Ammon's horn (tissue), 1 donor: ENCODE results near the gene PRDM8.
"Not testable (repeated sequence)": the region's sequence is repeated elsewhere in the genome, so short reads cannot be mapped to it uniquely, and the experiment has no call there.

Experiments
- DNase-seq: peaks from one replicate; pipeline ENCODE4 v3.0.0-alpha.2; 2016; ENCODE audit warnings: low spot score

PRDM8 gene

DNA sequence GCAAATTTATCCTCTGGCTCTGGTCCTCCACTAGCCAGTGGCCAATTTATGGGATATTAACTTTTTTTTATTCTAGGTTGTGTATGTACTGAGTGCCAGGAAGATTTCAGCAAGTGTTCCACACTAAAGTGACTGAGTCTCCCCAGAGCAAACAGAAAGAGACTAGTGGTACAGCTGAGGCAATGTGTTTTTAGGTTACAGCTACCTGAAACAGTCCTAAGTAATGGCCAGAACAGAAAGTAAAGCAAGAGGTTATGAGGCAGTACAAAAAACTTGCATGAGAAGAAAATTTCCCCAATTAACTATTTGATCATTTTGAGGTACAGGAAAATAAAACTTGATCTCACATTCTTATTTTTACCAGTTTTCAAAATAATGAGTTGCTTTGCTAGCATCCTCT, 31.2 kb downstream of the PRDM8 start:
- no peak for DNase-seq

DNA sequence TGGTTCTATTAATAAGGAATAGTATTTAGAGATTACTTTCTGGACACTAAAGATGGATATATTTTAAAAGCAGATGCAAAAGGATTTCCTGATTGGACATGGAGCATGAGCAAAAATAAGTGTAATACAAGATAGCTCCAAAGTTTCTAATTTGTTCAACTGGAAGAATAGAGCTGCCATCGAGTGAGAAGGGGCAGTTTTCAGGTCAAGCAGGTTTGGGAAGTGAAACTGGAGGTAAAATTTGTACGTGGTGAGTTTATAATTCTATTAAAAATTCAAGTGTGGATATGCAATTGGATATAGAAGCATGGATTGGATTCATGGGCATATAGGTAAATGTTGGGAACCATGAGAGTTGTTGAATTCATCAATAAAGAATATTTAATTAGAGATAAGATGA, 31.8 kb downstream of the PRDM8 start:
- DNase-seq, result no peak

DNA sequence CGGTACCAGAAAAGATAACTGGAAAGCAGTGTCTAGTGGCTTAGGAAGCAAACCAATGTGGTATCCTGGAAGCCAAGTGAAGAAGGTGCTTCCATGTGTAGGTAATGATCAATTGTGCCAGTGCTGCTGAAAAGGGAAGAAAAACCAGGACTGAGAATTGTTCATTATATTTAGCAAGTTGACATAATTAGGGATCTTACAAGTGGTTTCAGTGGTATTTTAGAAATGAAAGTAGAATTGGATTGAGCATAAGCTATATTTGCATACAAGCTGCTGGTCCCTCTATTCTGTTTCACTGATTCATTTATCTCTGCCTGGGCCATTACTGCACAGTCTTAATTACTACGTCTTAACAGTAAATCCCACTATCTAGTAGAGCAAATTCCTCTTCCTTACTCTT, 32.3 kb downstream of the PRDM8 start:
- no peak for DNase-seq

DNA sequence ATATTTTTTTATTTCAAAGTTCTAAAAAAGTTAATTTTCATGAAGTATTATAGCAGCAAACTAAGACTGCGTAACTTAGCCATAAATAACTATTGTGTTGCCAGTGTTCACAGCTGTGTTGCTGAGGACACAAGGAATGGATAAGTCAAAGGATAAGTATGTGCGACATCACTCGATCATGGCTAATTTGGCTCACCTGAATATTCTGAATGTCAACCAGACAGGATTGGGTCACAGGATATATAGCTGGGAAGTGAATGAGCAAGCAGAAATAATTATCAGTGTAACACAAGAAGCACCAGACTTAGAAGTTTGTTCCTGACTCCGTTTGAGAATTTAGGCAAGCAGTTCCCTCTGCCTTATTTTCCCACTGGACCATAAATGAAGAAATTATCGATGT, 33.9 kb downstream of the PRDM8 start:
- no peak for DNase-seq

DNA sequence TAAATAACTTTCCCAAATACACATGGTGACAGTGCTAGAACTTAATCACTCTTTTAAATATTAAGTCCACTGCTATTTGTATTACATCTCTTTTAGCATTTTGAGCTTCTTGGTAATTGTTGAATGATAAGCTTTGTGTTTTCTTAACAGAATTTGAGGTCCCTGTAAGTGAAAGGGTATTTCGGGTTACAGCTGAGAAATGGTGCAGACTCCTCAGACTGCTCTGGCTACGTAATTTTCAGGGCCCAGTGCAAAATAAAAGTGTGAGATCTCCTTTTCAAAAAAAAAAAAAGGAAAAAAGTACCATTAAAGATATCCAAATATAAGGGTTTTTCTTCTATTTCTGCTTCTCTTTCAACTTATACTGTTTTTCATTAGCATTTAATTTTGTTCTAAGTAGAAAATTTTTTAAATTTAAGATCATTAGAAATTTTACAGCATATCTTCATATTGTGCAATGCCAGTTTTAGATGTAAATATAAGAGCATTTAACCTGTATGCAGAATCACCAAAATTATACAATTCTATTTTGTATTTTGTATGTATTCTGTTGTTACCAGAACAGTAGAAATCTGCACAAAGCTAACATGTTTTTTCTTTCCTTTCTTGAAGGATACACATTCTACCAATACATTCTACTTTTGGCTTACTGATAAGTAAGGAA, 35.5 kb downstream of the PRDM8 start:
- no peak for DNase-seq

DNA sequence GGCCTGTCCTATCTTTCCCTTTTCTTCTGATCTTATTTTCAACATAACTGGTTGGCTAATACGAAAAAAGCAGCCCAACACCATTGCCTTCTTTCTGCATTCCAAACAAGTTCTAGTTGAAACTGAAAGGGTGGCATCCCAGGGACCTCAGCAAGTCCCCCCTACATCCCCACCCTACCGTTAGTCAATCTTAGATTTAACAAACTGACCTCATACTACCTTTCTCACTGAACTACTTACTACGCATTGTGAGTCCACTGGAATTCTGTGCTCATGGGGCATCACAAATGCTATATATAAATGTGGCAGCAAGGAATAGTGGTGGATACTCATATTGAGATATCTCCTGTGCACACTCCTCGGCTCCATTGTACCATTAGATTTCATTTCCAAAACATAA, 36.1 kb downstream of the PRDM8 start:
- no peak for DNase-seq

DNA sequence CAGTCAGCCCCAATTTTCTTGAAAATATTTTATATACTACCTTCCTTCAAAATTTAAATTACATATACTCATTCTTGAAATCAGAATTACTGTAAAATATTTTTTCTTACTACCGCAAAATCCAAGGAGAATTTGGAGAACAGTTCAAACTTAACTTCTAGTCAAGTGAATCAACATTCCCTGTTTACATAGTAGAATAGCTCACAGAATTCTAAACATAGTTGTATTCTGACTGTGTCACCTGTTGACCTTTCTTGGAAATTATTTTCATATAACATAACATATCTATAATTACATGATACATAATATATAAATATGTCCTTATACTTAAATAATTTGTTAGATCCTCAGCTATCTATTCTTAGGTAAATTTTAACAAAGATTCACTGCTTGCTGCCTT, 38.1 kb downstream of the PRDM8 start:
- DNase-seq, result no peak

DNA sequence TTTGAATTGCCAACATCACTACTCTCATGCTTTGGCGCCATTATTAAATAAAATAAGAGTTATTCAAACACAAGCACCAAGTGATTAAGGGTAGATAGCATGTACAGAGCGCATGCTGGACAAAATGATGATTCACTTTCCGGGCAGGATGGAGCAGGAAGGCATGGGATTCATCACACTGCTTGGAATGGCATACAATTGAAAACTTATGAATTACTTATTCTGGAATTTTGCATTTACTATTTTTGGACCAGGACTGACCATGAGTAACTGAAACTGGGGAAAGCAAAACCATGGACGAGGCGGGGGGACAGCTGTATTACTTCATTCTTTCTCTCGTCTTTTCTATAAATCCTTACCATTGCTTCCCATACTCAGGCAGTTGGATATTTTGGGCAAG, 40.7 kb downstream of the PRDM8 start:
- DNase-seq, result no peak

DNA sequence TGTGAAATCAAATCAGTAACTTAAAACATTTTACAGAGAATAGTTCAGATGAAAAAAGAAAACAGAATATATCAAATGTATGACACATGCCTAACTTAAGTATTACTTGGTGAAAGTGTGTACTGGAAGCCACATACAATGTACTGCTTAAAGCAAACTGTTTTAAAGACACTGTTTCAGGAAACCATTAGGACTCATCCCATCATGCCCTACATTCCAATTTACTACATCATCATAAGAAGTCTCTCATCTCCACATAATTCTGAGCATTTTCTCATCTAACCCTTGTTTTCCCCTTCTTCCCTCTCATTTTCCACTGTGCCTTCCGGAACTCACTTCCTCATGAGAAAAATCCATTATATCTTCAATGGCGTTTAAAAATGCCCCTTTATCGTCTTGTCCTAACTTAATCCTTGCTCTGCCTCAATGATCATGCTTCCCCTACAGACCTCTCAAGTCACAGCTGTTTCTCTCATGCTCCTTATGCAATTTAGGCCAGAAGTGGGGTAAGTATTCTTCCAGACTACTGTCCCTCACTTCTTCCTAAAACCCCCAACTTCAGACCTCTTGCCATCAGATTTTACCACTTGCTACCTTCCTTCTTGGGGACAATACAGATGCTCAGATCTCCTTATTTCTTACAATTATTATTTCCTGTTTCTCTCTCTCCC, 42.3 kb downstream of the PRDM8 start:
- no peak for DNase-seq

DNA sequence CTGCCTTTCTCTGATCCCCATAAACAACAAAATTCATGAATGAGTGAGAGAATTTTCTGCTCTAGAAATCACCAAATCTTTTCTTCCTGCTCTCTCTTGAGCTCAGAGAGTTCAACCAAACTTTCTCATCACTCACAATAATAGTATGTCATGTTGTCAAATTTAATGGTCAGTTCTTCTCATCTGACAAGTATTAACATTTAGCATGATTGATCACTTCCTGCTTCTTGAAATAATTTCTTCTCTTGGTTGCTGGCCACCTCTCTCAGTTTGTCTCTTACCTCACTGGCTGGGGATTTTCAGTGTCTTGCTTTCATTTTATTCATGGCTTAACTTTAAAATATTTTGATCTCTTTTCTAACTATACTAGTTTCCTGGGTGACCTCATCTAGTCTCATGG, 43.7 kb downstream of the PRDM8 start:
- DNase-seq, result no peak

DNA sequence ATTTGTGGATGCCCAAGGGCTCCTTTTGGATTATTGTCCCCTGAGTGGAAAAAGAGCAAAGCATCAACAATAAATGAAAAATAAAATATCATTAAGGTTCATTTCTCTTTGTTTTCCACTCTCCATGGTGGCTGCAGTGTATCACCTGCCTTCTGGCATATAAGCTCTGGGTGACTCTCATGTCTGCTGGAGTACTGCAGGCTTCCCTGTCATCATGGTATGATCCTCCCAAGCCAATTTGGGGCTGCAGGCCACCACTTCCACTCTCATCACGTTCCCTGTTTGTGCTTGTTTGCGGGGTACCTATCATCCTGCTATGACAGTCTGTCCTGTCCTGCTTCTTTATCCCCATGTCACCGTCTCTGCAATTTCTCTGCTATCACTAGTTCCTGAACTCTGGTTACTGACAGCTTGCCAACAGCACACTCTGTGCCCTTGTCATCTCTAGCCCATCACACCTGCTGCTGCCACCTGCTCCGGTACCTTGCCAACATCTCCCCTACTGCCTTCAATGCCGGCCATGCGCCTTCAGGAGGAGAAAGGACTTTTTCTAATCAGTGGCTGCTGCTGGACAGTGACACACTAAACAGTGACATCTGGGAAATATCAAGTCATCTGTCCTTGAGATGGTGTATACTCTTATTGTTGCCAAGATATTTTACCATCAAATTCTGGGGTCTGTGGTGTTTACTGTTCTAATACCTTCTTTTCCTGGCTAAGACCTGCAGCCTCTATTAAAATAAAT, 46.1 kb downstream of the PRDM8 start:
- no peak for DNase-seq

DNA sequence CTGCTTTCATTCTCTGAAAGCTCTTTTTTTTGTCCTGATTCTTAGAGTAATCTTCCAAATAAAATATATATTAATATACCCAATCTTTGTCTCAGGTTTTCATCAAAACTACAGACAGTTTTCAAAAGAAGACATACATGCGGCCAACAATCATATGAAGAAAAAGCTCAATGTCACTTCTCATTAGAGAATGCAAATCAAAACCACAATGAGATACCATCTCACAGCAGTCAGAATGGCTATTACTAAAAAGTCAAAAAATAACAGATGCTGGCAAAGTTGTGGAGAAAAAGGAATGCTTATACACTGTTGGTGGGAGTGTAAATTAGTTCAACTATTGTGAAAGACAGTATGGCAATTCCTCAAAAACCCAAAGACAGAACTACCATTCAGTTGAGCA, 50.2 kb downstream of the PRDM8 start:
- DNase-seq, result not testable (repeated sequence)

DNA sequence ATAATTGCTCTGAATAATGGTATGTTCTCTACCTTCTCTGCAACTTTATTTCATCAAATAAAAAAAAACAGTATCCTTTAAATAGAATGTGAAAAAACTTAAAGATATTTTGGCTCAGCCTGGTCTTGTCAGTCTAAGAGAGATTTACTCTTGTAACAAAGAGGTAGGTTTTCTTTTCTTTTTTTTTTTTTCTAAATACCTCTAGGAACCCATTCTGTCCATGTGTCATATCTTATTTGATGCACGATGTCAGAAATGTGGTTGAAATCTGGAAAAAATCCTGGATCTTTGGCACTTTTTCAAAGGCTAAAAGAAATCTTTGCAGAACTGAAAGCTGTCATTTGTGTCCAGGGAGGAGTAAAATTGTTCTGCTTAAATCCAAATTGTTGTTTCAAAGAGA, 51.8 kb downstream of the PRDM8 start:
- no peak for DNase-seq

DNA sequence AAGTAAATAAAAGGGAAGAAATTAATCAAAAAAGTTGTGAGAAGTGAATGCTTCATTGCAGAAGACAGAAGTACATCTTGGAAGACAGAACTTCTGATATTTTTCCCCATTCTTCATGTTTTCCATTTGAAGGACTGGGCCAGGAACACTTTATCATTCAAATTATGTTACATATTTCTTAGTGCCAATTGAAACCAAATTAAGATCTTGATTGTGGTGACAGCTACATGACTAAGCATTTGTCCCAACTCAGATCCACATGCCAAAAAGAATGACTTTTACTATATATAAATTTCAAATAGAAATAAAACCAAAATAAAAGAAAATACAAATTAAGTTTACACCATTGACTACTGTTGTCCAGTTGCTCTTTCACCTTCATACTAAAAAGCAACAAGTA, 55.1 kb downstream of the PRDM8 start:
- DNase-seq, result no peak

DNA sequence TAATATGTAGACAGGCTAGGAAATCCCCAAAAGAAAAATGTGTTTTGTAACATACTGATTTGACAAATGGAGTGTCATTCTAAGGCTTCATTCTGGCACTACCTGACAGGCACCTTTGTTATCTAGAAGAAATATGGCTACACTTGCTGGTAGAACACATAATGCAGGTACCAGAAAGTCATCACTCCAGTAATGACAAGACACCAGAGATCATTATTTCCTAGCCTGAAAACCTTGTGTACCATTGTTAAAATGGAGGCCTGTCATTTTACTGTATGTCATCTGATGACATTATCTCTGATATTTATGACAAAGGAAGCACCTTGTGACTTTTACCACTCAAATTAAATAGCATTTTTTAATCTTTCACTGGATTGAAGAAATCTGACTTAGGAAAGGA, 55.6 kb downstream of the PRDM8 start:
- DNase-seq, result no peak

DNA sequence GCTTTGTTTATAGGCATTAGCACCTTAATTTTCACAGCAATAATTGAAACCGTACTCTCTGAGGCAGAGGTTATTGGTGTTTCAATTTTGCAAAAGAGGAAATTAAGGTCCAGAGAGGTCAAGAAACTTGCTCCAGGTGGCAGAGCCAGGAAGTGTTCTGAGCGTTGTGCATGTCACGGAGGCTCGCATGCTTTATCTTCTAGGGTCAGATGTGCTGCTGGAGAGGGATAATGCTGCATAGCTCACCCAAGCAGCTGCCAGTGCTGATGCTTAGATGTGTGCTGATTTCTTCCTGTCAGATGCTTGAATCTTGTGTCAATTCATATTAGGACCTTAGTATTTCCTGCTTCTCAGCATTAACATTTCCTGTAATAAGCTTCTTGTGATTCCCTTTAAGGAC, 56.2 kb downstream of the PRDM8 start:
- no peak for DNase-seq
